ENCODE measurements around the gene UGT3A2.
"Not testable (repeated sequence)": the region's sequence is repeated elsewhere in the genome, so short reads cannot be mapped to it uniquely, and the experiment has no call there.

Gene UGT3A2

GRCh38 chr5:36049949-36050348 is 16.7 kb downstream of the UGT3A2 start:
- no peak for DNase-seq

- peak; percentile 42 for DNase-seq
Observed at GRCh38 chr5:36047384-36048160, 19.1 kb downstream of the UGT3A2 start.

- DNase-seq, result no peak
Observed at GRCh38 chr5:36045895-36046294, 20.8 kb downstream of the UGT3A2 start.

GRCh38 chr5:36041537-36041845 is 25.2 kb downstream of the UGT3A2 start:
- DNase-seq, result peak; percentile 95

- DNase-seq, result peak; percentile 85
Observed at GRCh38 chr5:36040651-36041536, 25.8 kb downstream of the UGT3A2 start.

GRCh38 chr5:36035696-36036095 is 31.0 kb downstream of the UGT3A2 start:
- DNase-seq, result no peak

- peak; percentile 15 for DNase-seq
Observed at GRCh38 chr5:36034536-36035134, 32.0 kb downstream of the UGT3A2 start.

- no peak for DNase-seq
Observed at GRCh38 chr5:36033486-36033885, 33.2 kb downstream of the UGT3A2 start.

- no peak for DNase-seq
Observed at GRCh38 chr5:36033047-36033446, 33.6 kb downstream of the UGT3A2 start.

- DNase-seq, result no peak
Observed at GRCh38 chr5:36031223-36031622, 35.5 kb downstream of the UGT3A2 start.

- peak; percentile 21 for DNase-seq
Observed at GRCh38 chr5:36029914-36030313, 36.8 kb downstream of the UGT3A2 start.

GRCh38 chr5:36028816-36029465 is 37.7 kb downstream of the UGT3A2 start:
- DNase-seq, result no peak

- DNase-seq, result no peak
Observed at GRCh38 chr5:36027711-36028110, 39.0 kb downstream of the UGT3A2 start.

- DNase-seq, result no peak
Observed at GRCh38 chr5:36026706-36027465, 39.8 kb downstream of the UGT3A2 start.

- DNase-seq, result not testable (repeated sequence)
Observed at GRCh38 chr5:36022246-36022645, 44.4 kb downstream of the UGT3A2 start.

- DNase-seq, result not testable (repeated sequence)
Observed at GRCh38 chr5:36019584-36019983, 47.1 kb downstream of the UGT3A2 start.

- peak; percentile 6 for DNase-seq
Observed at GRCh38 chr5:36017622-36018021, 49.1 kb downstream of the UGT3A2 start.

GRCh38 chr5:36017004-36017403 is 49.7 kb downstream of the UGT3A2 start:
- DNase-seq, result no peak

- no peak for DNase-seq
Observed at GRCh38 chr5:36013182-36013581, 53.5 kb downstream of the UGT3A2 start.

GRCh38 chr5:36009698-36010097 is 57.0 kb downstream of the UGT3A2 start:
- no peak for DNase-seq

GRCh38 chr5:36007366-36007765 is 59.3 kb downstream of the UGT3A2 start:
- DNase-seq, result no peak

- DNase-seq, result no peak
Observed at GRCh38 chr5:36006163-36006562, 60.5 kb downstream of the UGT3A2 start.

All from DMS79 treated with DMSO at 0.1 percent for 48 hours (cell line).